ENCODE data around the gene ADAT3. TPM values are rescaled to one million over a fixed set of nuclear protein-coding genes. Genes with fewer than 3 reads are reported as not detected.

Gene ADAT3
- total RNA-seq, 4 donors from 2014 or later, result 2.1 to 3.6 (median 3.1) TPM

GRCh38 chr19:1918975-1919374 lies 13.8 kb downstream of the ADAT3 start:
- intact Hi-C loops (cut with DNase I; ENCODE audit: low total_unique reads), result no loop called here
- TF ChIP-seq POLR2A (IDR thresholded peaks at IDR 0.05), result no peak
- no peak for TF ChIP-seq CTCF (IDR thresholded peaks at IDR 0.05 in 4 of 5, conservative IDR thresholded peaks at IDR 0.05 in 1 of 5)
- no peak for ATAC-seq
- H3K27me3 ChIP-seq, result no peaks in the 10 kb centered on the region
- no peak overlapping the region for H3K4me3 ChIP-seq
- no peak for DNase-seq
- peaks cover 0 to 47% of the 10 kb centered on the region in 2 donors for H3K36me3 ChIP-seq
- no peaks in the 10 kb centered on the region for H3K9me3 ChIP-seq
- H3K27ac ChIP-seq, result no peak overlapping the region
- H3K4me1 ChIP-seq, result no peaks in the 10 kb centered on the region
- in situ Hi-C loops (cut with MboI; ENCODE audit: low sequenced_read_pairs in 4 of 4), result no loop called here

DNA sequence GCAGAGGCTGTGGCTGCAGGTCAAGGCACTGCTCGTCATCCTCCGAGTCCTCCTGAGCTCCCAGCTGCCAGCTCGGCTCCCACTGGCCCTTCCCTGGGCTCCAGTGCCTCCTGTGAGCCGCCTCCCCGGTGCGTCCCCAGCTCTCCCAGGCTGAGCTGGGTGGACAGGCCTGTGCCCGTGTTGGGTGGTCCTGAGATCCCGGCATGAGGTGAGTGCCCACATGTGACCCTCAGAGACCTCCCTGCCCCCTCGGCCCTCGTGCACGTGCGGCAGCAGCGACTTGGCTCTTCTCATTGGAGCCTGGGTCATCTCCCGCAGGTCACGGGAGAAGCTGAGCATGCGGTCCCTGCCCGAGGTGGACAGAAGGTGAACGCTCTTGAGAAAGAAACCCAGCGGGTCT lies 15.4 kb downstream of the ADAT3 start:
- intact Hi-C loops (cut with DNase I; ENCODE audit: low total_unique reads), result no loop called here
- ATAC-seq, result no peak

DNA sequence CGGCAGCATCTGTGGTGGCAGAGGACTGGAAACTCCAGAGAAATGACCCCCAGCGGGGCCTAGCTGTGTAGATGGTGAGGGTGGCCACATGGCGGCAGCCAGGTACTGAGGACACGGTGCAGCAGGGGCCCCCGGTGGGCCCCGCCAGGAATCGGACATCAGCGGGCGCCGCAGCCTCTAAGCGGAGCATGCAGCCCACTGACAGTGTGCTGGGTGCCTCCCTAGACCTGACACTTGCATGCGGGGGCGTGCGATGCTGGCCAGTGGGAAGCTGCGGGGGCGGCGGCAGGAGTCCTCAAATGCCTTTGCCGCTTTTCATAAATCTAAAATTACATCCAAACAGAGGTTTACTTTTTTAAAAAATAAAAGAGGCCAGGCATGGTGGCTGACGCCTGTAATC lies 16.1 kb downstream of the ADAT3 start:
- no peak overlapping the region for H3K4me3 ChIP-seq
- H3K9me3 ChIP-seq, result no peaks in the 10 kb centered on the region
- no peaks in the 10 kb centered on the region for H3K27me3 ChIP-seq
- no peak for TF ChIP-seq POLR2A (IDR thresholded peaks at IDR 0.05)
- no peak for TF ChIP-seq CTCF (IDR thresholded peaks at IDR 0.05 in 4 of 5, conservative IDR thresholded peaks at IDR 0.05 in 1 of 5)
- no peak overlapping the region for H3K27ac ChIP-seq
- in situ Hi-C loops (cut with MboI; ENCODE audit: low sequenced_read_pairs in 4 of 4) (no loop called here), intact Hi-C loops (cut with DNase I; ENCODE audit: low total_unique reads) (no loop called here)
- peaks cover 0 to 56% of the 10 kb centered on the region in 2 donors for H3K36me3 ChIP-seq
- H3K4me1 ChIP-seq, result no peaks in the 10 kb centered on the region
- DNase-seq, result no peak
- no peak for ATAC-seq

More for the DNA sequence above, 15.4 kb downstream of the ADAT3 start:
- Histone ChIP-seq H3K4me1 (no peaks in the 10 kb centered on the region), H3K36me3 (peaks cover 0 to 56% of the 10 kb centered on the region in 2 donors), H3K27me3 (no peaks in the 10 kb centered on the region), H3K27ac (no peak overlapping the region), H3K9me3 (no peaks in the 10 kb centered on the region), H3K4me3 (no peak overlapping the region)
- no peak for DNase-seq
- TF ChIP-seq POLR2A (IDR thresholded peaks at IDR 0.05) (no peak), CTCF (IDR thresholded peaks at IDR 0.05 in 4 of 5, conservative IDR thresholded peaks at IDR 0.05 in 1 of 5) (no peak)
- in situ Hi-C loops (cut with MboI; ENCODE audit: low sequenced_read_pairs in 4 of 4), result no loop called here

GRCh38 chr19:1921825-1922224 lies 16.6 kb downstream of the ADAT3 start:
- H3K27ac ChIP-seq, result no peak overlapping the region
- no peak overlapping the region for H3K4me3 ChIP-seq
- peaks cover 0 to 56% of the 10 kb centered on the region in 2 donors for H3K36me3 ChIP-seq
- no peaks in the 10 kb centered on the region for H3K27me3 ChIP-seq
- no peak for ATAC-seq
- TF ChIP-seq POLR2A (IDR thresholded peaks at IDR 0.05) (no peak), CTCF (IDR thresholded peaks at IDR 0.05 in 4 of 5, conservative IDR thresholded peaks at IDR 0.05 in 1 of 5) (no peak)
- intact Hi-C loops (cut with DNase I; ENCODE audit: low total_unique reads), result no loop called here
- H3K4me1 ChIP-seq, result no peaks in the 10 kb centered on the region
- H3K9me3 ChIP-seq, result no peaks in the 10 kb centered on the region
- in situ Hi-C loops (cut with MboI; ENCODE audit: low sequenced_read_pairs in 4 of 4), result no loop called here
- DNase-seq, result no peak

GRCh38 chr19:1922803-1923202 lies 17.6 kb downstream of the ADAT3 start:
- Histone ChIP-seq H3K4me3 (no peak overlapping the region), H3K36me3 (peaks cover 0 to 53% of the 10 kb centered on the region in 2 donors), H3K27me3 (no peaks in the 10 kb centered on the region), H3K4me1 (no peaks in the 10 kb centered on the region), H3K27ac (no peak overlapping the region), H3K9me3 (no peaks in the 10 kb centered on the region)
- TF ChIP-seq POLR2A (IDR thresholded peaks at IDR 0.05) (no peak), CTCF (IDR thresholded peaks at IDR 0.05 in 4 of 5, conservative IDR thresholded peaks at IDR 0.05 in 1 of 5) (no peak)
- DNase-seq (no peak), ATAC-seq (no peak)
- intact Hi-C loops (cut with DNase I; ENCODE audit: low total_unique reads), result no loop called here
- in situ Hi-C loops (cut with MboI; ENCODE audit: low sequenced_read_pairs in 4 of 4), result no loop called here
